WTC11 (cell line): ENCODE results near the gene PPP6R3. TPM values are rescaled to one million over a fixed set of nuclear protein-coding genes. Genes with fewer than 3 reads are reported as not detected.

Source experiments
- ATAC-seq: fragments of 200-7000 bp; cut with Tn5 transposase; 2 replicates; pipeline ENCODE4 v1.10.0; 2021; ENCODE audit warnings: mild to moderate bottlenecking, moderate library complexity
- CTCF ChIA-PET: fragments of 300-600 bp; sonication (Branson Sonifier 250); formaldehyde crosslinking; loops from one replicate; lab custom pipeline; 2021; ENCODE audit warnings: antibody characterized with exemption; lab: Charles Lee
- POLR2A ChIA-PET: fragments of 350-600 bp; sonication (Branson Sonifier 250); formaldehyde crosslinking; loops from one replicate; lab custom pipeline; 2021; ENCODE audit warnings: antibody characterized with exemption; lab: Charles Lee
- DNase-seq: peaks from one replicate; pipeline ENCODE4 v3.0.0; 2021; ENCODE audit warnings: low spot score
- H3K27ac Mint-ChIP-seq: 2 replicates; pipeline ENCODE4 v1.8.0; 2021; ENCODE audit warnings: mixed read lengths
- H3K27me3 Mint-ChIP-seq: 2 replicates; pipeline ENCODE4 v1.8.0; 2021; ENCODE audit warnings: low read depth, mild to moderate bottlenecking, moderate library complexity, mixed read lengths
- H3K36me3 Mint-ChIP-seq: 2 replicates; pipeline ENCODE4 v1.8.0; 2021; ENCODE audit warnings: mixed read lengths
- H3K4me1 Mint-ChIP-seq: 2 replicates; pipeline ENCODE4 v1.8.0; 2022; ENCODE audit warnings: mixed read lengths
- H3K4me3 Mint-ChIP-seq: 2 replicates; pipeline ENCODE4 v1.8.0; 2021; ENCODE audit warnings: mild to moderate bottlenecking, moderate library complexity, mixed read lengths
- H3K9me3 Mint-ChIP-seq: 2 replicates; pipeline ENCODE4 v1.8.0; 2021; ENCODE audit warnings: mixed read lengths
- E2F1 ChIP-seq: sonication (generic); formaldehyde crosslinking; IDR thresholded peaks from 2 replicates; pipeline ENCODE4 v1.8.0; 2022; ENCODE audit warnings: mild to moderate bottlenecking, missing genetic modification reagents
- ESRRA ChIP-seq: sonication (generic); formaldehyde crosslinking; IDR thresholded peaks from 2 replicates; pipeline ENCODE4 v1.8.1; 2022; ENCODE audit warnings: mild to moderate bottlenecking, missing genetic modification reagents, borderline replicate concordance
- GRHL2 ChIP-seq: fragments of 250-450 bp; sonication (Bioruptor Pico); IDR thresholded peaks from 2 replicates; pipeline ENCODE4 v1.8.0; 2022; ENCODE audit warnings: mild to moderate bottlenecking, moderate library complexity; ENCODE audit not compliant: insufficient replicate concordance, severe bottlenecking
- GTF2I ChIP-seq: fragments of 250-450 bp; sonication (Bioruptor Pico); conservative IDR thresholded peaks from 2 replicates; pipeline ENCODE4 v1.4.0; 2021; ENCODE audit warnings: mild to moderate bottlenecking
- NFE2L1 ChIP-seq: sonication (generic); formaldehyde crosslinking; IDR thresholded peaks from 2 replicates; pipeline ENCODE4 v1.8.1; 2023; ENCODE audit warnings: missing genetic modification reagents
- STAT6 ChIP-seq: sonication (generic); formaldehyde crosslinking; conservative IDR thresholded peaks from 2 replicates; pipeline ENCODE4 v1.8.1; 2023; ENCODE audit warnings: mild to moderate bottlenecking, low read depth, missing genetic modification reagents, moderate library complexity
- TEAD4 ChIP-seq: sonication (generic); formaldehyde crosslinking; IDR thresholded peaks from 2 replicates; pipeline ENCODE4 v1.8.0; 2022; ENCODE audit warnings: mild to moderate bottlenecking, missing genetic modification reagents
- ZNF317 ChIP-seq: sonication (generic); formaldehyde crosslinking; IDR thresholded peaks from 2 replicates; pipeline ENCODE4 v1.8.1; 2023; ENCODE audit warnings: low read depth, mild to moderate bottlenecking, moderate library complexity, missing genetic modification reagents, borderline replicate concordance
- total RNA-seq: library from RNA; stranded (reverse); gene quantifications from 3 replicates; pipeline ENCODE4 v1.2.3, GENCODE V29; 2021
- TF ChIP-seq, protein P1 (sequence below): fragments of 250-450 bp; sonication (Bioruptor Pico); IDR thresholded peaks from 2 replicates; pipeline ENCODE4 v1.8.0; 2021; ENCODE audit warnings: mild to moderate bottlenecking
- TF ChIP-seq, protein P2 (sequence below): sonication (generic); formaldehyde crosslinking; IDR thresholded peaks from 2 replicates; pipeline ENCODE4 v1.8.0; 2022; ENCODE audit warnings: mild to moderate bottlenecking, missing genetic modification reagents

Gene PPP6R3
- total RNA-seq, 1 experiment from 2014 or later = 138 TPM

DNA sequence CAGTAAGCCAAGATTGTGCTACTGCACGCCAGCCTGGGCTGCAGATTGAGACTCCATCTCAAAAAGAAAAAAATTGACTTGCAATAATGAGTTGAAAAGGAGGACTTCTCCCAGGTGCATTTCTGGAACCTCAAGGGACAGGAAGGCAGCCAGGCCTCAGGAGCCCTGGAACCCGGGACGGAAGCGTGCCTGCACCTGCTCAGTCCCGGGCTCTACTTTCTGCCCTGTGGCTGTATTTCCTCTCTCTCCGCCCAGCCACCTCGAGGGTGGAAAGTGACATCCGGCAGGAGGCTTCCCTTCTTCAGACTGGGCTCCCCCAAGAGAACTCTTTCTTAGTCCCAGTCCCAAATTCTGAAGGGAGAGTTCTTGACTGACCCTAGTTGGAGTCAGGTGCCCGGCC lies 203.6 kb downstream of the PPP6R3 start (continued):
- no peak for TF ChIP-seq STAT6 (CRISPR knock-in tag)

- TF ChIP-seq, protein P1, sequence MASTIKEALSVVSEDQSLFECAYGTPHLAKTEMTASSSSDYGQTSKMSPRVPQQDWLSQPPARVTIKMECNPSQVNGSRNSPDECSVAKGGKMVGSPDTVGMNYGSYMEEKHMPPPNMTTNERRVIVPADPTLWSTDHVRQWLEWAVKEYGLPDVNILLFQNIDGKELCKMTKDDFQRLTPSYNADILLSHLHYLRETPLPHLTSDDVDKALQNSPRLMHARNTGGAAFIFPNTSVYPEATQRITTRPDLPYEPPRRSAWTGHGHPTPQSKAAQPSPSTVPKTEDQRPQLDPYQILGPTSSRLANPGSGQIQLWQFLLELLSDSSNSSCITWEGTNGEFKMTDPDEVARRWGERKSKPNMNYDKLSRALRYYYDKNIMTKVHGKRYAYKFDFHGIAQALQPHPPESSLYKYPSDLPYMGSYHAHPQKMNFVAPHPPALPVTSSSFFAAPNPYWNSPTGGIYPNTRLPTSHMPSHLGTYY (CRISPR knock-in tag) = no peak
- TF ChIP-seq TEAD4 (CRISPR knock-in tag) = no peak
- TF ChIP-seq, protein P2, sequence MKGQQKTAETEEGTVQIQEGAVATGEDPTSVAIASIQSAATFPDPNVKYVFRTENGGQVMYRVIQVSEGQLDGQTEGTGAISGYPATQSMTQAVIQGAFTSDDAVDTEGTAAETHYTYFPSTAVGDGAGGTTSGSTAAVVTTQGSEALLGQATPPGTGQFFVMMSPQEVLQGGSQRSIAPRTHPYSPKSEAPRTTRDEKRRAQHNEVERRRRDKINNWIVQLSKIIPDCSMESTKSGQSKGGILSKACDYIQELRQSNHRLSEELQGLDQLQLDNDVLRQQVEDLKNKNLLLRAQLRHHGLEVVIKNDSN (CRISPR knock-in tag) = no peak
- TF ChIP-seq E2F1 (CRISPR knock-in tag) = no peak
- TF ChIP-seq ZNF317 (CRISPR knock-in tag) = no peak
- no peak for TF ChIP-seq ESRRA (CRISPR knock-in tag)
- no peak for TF ChIP-seq GTF2I (CRISPR knock-in tag)
- TF ChIP-seq NFE2L1 (CRISPR knock-in tag) = no peak
- TF ChIP-seq GRHL2 = no peak
- TF ChIP-seq, all 79 proteins: peak for 0
- POLR2A ChIA-PET = no interaction called here
- ATAC-seq (no peak), DNase-seq (no peak)
- Mint-ChIP-seq H3K36me3 (peaks cover 11% of the 10 kb centered on the region; the same call in 1 of the 2 replicates), H3K27ac (no peak overlapping the region), H3K4me1 (peaks cover 7% of the 10 kb centered on the region), H3K4me3 (no peak overlapping the region), H3K27me3 (no peaks in the 10 kb centered on the region), H3K9me3 (peaks cover 18% of the 10 kb centered on the region)
- CTCF ChIA-PET = interaction anchor here (0.9 kb wide), 1 partner anchor 81 kb away, joined by 3 read pairs; no protein-coding TSS in a partner anchor
These were observed 204.4 kb downstream of the PPP6R3 start for GRCh38 chr11:68664906-68665305.

Other genes with a start within 250 kb of the PPP6R3 start
- 39.3 to 43.8 TPM (median 39.8 TPM) in 3 replicates for gene KMT5B, start 247.5 kb upstream of the PPP6R3 start, total RNA-seq
- 41.8 to 53.7 TPM (median 43.8 TPM) in 3 replicates for gene C11orf24, start 188.8 kb upstream of the PPP6R3 start, total RNA-seq
- 41.6 to 48.8 TPM (median 41.9 TPM) in 3 replicates for gene LRP5, start 148.2 kb upstream of the PPP6R3 start, total RNA-seq
- gene GAL, start 223.8 kb downstream of the PPP6R3 start, total RNA-seq = 102 to 110 TPM (median 108 TPM) in 3 replicates